ENCODE data around the gene RALGAPB. TPM values are rescaled to one million over a fixed set of nuclear protein-coding genes. Genes with fewer than 3 reads are reported as not detected.

RALGAPB gene
- total and polyA plus RNA-seq, 2 of the 13 experiments (the other 11 are each of a cell fraction or from before 2014, with no cell fraction given) = 17.6 to 30.6 TPM

DNA sequence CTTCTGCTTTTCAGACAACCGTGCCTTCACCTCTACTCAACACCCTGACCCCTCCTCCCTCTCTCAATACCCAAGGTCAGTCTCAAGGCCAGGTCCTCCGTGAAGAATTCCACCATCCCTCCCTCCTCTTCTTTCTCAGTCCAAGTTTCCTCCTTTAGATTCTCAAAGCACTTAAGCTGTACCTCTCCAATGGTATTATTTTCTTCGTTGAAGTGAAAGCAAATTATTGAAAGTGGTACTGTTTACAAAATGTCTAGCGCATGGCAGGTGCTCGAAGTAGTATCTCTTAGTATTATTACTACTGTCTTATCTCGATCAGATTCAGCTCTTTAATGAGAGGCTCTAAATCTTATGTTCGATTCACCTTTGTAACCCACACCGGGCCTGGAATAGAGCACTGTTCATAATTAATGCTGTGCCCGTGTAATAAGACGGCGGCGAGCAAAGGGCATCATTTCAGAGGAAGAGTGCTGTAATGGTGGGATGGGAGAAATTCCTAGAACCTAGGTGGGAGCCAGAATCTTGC, 593 bp upstream of the RALGAPB start (continued):
- 0 out of 2 replicates have a peak, but pooled peaks have one; percentile 17 for TF ChIP-seq KLF15 (CRISPR knock-in tag; IDR thresholded peaks at IDR 0.05; ENCODE audit: borderline replicate concordance)
- no peak for TF ChIP-seq EZH2 (conservative IDR thresholded peaks at IDR 0.05; ENCODE audit: low read depth, low read length)
- TF ChIP-seq KDM4B (CRISPR knock-in tag; IDR thresholded peaks at IDR 0.05) = no peak
- no peak for TF ChIP-seq NFATC3 (CRISPR knock-in tag; IDR thresholded peaks at IDR 0.05)
- TF ChIP-seq, protein P1, sequence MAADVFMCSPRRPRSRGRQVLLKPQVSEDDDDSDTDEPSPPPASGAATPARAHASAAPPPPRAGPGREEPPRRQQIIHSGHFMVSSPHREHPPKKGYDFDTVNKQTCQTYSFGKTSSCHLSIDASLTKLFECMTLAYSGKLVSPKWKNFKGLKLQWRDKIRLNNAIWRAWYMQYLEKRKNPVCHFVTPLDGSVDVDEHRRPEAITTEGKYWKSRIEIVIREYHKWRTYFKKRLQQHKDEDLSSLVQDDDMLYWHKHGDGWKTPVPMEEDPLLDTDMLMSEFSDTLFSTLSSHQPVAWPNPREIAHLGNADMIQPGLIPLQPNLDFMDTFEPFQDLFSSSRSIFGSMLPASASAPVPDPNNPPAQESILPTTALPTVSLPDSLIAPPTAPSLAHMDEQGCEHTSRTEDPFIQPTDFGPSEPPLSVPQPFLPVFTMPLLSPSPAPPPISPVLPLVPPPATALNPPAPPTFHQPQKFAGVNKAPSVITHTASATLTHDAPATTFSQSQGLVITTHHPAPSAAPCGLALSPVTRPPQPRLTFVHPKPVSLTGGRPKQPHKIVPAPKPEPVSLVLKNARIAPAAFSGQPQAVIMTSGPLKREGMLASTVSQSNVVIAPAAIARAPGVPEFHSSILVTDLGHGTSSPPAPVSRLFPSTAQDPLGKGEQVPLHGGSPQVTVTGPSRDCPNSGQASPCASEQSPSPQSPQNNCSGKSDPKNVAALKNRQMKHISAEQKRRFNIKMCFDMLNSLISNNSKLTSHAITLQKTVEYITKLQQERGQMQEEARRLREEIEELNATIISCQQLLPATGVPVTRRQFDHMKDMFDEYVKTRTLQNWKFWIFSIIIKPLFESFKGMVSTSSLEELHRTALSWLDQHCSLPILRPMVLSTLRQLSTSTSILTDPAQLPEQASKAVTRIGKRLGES (CRISPR knock-in tag; IDR thresholded peaks at IDR 0.05; ENCODE audit: borderline replicate concordance) = no peak
- TF ChIP-seq, protein P2, sequence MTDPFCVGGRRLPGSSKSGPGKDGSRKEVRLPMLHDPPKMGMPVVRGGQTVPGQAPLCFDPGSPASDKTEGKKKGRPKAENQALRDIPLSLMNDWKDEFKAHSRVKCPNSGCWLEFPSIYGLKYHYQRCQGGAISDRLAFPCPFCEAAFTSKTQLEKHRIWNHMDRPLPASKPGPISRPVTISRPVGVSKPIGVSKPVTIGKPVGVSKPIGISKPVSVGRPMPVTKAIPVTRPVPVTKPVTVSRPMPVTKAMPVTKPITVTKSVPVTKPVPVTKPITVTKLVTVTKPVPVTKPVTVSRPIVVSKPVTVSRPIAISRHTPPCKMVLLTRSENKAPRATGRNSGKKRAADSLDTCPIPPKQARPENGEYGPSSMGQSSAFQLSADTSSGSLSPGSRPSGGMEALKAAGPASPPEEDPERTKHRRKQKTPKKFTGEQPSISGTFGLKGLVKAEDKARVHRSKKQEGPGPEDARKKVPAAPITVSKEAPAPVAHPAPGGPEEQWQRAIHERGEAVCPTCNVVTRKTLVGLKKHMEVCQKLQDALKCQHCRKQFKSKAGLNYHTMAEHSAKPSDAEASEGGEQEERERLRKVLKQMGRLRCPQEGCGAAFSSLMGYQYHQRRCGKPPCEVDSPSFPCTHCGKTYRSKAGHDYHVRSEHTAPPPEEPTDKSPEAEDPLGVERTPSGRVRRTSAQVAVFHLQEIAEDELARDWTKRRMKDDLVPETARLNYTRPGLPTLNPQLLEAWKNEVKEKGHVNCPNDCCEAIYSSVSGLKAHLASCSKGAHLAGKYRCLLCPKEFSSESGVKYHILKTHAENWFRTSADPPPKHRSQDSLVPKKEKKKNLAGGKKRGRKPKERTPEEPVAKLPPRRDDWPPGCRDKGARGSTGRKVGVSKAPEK (CRISPR knock-in tag; IDR thresholded peaks at IDR 0.05; ENCODE audit: borderline replicate concordance) = no peak
- TF ChIP-seq, protein P3, sequence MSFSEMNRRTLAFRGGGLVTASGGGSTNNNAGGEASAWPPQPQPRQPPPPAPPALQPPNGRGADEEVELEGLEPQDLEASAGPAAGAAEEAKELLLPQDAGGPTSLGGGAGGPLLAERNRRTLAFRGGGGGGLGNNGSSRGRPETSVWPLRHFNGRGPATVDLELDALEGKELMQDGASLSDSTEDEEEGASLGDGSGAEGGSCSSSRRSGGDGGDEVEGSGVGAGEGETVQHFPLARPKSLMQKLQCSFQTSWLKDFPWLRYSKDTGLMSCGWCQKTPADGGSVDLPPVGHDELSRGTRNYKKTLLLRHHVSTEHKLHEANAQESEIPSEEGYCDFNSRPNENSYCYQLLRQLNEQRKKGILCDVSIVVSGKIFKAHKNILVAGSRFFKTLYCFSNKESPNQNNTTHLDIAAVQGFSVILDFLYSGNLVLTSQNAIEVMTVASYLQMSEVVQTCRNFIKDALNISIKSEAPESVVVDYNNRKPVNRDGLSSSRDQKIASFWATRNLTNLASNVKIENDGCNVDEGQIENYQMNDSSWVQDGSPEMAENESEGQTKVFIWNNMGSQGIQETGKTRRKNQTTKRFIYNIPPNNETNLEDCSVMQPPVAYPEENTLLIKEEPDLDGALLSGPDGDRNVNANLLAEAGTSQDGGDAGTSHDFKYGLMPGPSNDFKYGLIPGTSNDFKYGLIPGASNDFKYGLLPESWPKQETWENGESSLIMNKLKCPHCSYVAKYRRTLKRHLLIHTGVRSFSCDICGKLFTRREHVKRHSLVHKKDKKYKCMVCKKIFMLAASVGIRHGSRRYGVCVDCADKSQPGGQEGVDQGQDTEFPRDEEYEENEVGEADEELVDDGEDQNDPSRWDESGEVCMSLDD (CRISPR knock-in tag; IDR thresholded peaks at IDR 0.05; ENCODE audit: borderline replicate concordance) = no peak
- peak; percentile 0; the same call in 1 of the 2 replicates for TF ChIP-seq ZNF607 (CRISPR knock-in tag; IDR thresholded peaks at IDR 0.05; ENCODE audit: borderline replicate concordance)
- TF ChIP-seq, protein P4, sequence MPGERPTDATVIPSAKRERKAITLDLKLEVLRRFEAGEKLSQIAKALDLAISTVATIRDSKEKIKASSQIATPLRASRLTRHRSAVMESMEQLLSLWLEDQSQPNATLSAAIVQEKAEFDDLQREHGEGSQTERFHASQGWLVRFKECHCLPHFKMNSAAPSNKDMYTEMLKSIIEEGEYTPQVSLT (CRISPR knock-in tag; IDR thresholded peaks at IDR 0.05; ENCODE audit: borderline replicate concordance, low read depth) = peak; percentile 86; the same call in 1 of the 2 replicates
- TF ChIP-seq CC2D1A (CRISPR knock-in tag; IDR thresholded peaks at IDR 0.05) = peak; percentile 36; the same call in 1 of the 2 replicates
- TF ChIP-seq, protein P5, sequence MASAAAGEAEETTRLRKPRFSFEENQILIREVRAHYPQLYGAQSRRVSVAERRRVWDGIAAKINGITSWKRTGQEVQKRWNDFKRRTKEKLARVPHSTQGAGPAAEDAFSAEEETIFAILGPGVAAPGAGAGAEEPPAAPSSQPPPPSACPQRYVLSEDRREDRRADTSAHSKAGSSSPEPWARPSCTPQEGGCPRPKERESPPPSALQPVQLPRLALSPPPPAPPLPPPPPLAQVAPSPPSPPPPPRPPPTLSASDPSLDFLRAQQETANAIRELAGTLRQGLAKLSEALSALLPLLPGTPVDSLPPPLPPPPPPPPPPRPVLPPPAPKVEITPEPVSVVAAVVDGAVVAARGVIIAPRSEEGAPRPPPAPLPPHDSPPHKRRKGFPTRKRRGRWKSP (CRISPR knock-in tag; IDR thresholded peaks at IDR 0.05) = 0 out of 2 replicates have a peak, but pooled peaks have one; percentile 56
- TF ChIP-seq ZNF20 (CRISPR knock-in tag; IDR thresholded peaks at IDR 0.05) = no peak
- TF ChIP-seq ZIK1 (CRISPR knock-in tag; IDR thresholded peaks at IDR 0.05; ENCODE audit: borderline replicate concordance, low read depth) = no peak
- no peak for TF ChIP-seq ZFP62 (CRISPR knock-in tag; IDR thresholded peaks at IDR 0.05)
- no peak for TF ChIP-seq ZNF292 (CRISPR knock-in tag; IDR thresholded peaks at IDR 0.05; ENCODE audit: borderline replicate concordance, low read depth)
- TF ChIP-seq, protein P6, sequence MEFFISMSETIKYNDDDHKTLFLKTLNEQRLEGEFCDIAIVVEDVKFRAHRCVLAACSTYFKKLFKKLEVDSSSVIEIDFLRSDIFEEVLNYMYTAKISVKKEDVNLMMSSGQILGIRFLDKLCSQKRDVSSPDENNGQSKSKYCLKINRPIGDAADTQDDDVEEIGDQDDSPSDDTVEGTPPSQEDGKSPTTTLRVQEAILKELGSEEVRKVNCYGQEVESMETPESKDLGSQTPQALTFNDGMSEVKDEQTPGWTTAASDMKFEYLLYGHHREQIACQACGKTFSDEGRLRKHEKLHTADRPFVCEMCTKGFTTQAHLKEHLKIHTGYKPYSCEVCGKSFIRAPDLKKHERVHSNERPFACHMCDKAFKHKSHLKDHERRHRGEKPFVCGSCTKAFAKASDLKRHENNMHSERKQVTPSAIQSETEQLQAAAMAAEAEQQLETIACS (CRISPR knock-in tag; IDR thresholded peaks at IDR 0.05) = no peak
- 0 out of 2 replicates have a peak, but pooled peaks have one; percentile 9 for TF ChIP-seq CENPT (CRISPR knock-in tag; IDR thresholded peaks at IDR 0.05; ENCODE audit: low read depth)
